Stimulated activated CD8-positive, alpha-beta memory T cell treated with anti-CD3 and anti-CD28 coated beads, Interleukin-7, amount 100 ng/mL, for 48 hours (primary cell): ENCODE data around the gene OGFR.

ENCODE experiments used
- DNase-seq, 2 donors: peaks; one replicate each; pipeline ENCODE4 v3.0.0-alpha.2; 2020; ENCODE audit warnings: low read depth in 1 of 2; ENCODE audit errors: extremely low read depth in 1 of 2

OGFR gene

GRCh38 chr20:62804627-62805154 lies at the start of gene OGFR:
TSS of gene OGFR (plus strand) at chr20:62804835. CDS start at chr20:62804860, 25 bp downstream.
- peak; percentile 46 to 47 for DNase-seq

DNA sequence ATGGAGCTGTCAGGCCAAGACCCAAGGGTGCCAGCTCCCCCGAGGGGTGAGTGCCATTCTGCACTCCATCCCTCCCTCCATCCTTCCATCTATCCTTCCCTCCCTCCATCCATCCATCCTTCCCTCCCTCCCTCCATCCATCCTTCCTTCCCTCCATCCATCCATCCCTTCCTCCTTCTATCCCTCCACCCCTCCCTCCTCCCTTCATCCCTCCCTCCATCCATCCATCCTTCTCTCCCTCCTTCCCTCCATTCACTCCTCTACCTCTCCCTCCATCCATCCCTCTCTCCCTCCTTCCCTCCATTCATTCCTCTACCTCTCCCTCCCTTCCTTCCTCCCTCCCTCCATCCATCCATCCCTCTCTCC lies 49.7 kb upstream of the OGFR start:
- no peak for DNase-seq

GRCh38 chr20:62755817-62756724 lies 48.6 kb upstream of the OGFR start:
- no peak for DNase-seq

- no peak for DNase-seq
These were observed 46.3 kb upstream of the OGFR start for GRCh38 chr20:62758226-62758912.

DNA sequence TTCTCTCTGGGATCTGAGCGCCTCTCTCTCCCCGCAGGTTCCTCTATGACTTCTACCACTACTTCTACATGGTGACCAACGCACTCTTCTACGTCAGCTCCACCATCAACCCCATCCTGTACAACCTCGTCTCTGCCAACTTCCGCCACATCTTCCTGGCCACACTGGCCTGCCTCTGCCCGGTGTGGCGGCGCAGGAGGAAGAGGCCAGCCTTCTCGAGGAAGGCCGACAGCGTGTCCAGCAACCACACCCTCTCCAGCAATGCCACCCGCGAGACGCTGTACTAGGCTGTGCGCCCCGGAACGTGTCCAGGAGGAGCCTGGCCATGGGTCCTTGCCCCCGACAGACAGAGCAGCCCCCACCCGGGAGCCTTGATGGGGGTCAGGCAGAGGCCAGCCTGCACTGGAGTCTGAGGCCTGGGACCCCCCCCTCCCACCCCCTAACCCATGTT lies 44.6 kb upstream of the OGFR start:
- DNase-seq: no peak

GRCh38 chr20:62760471-62760855 lies 44.2 kb upstream of the OGFR start:
- no peak for DNase-seq

DNA sequence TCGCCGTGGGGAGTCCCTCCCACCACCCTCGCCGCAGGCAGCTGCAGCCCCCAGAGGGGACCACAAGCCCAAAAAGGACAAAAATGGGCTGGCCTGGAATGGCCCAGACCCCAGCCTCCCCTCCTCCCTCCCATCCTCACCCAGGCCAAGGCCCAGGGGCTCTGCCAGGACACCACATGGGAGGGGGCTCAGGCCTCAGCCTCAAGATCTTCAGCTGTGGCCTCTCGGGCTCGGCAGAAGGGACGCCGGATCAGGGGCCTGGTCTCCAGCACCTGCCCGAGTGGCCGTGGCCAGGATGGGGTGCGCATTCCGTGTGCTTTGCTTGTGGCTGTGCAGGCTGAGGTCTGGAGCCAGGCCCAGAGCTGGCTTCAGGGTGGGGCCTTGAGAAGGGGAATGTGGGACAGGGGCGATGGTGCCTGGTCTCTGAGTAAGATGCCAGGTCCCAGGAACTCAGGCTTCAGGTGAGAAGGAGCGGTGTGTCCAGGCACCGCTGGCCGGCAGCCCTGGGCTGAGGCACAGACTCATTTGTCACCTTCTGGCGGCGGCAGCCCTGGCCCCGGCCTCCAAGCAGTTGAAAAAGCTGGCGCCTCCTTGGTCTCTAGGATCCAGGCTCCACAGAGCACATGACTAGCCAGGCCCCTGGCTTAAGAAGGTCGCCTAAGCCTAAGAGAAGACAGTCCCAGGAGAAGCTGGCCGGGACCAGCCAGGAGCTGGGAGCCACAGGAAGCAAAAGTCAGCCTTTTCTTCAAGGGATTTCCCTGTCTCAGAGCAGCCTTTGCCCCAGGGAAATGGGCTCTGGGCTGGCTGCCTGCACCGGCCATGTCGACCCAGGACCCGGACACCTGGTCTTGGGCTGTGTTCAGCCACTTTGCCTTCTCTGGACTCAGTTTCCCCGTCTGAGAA lies 43.5 kb upstream of the OGFR start:
- no peak for DNase-seq

DNA sequence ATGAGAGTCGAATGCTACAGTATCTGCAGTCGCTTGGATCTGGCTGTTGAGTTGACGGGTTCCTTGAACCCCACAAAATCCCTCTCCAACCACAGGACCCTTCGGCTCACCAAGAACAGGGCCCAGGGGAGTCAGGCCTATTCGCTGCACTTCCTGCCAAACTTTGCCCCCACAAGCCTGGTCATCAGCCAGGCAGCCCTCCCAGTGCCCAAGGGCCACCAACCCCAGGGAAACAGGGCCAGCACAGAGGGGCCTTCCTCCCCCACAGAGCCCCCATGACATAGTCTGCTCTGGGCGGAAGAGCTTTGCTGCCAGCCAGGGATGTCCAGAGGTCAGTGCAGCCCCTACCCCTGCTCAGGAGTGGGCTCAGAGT lies 42.9 kb upstream of the OGFR start:
- no peak for DNase-seq

DNA sequence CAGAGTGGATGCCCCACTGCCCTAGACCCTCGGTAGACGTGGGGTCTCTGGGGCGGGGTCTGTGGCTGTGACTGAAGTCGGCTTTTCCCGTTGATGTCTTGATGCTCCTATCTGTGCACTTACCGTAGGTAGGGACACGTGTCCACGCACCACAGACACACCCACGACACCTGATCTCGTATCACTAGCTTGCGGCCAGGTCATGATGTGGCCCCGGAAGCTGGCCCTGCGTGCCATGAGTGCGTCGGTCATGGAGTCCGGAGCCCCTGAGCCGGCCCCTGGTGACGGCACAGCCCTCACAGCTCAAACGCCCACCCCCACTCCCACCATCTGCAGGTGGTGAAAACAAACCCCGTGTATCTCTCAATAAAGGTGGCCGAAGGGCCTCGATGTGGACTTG lies 42.3 kb upstream of the OGFR start:
- DNase-seq: no peak

GRCh38 chr20:62762801-62763368 lies 41.8 kb upstream of the OGFR start:
- no peak for DNase-seq

DNA sequence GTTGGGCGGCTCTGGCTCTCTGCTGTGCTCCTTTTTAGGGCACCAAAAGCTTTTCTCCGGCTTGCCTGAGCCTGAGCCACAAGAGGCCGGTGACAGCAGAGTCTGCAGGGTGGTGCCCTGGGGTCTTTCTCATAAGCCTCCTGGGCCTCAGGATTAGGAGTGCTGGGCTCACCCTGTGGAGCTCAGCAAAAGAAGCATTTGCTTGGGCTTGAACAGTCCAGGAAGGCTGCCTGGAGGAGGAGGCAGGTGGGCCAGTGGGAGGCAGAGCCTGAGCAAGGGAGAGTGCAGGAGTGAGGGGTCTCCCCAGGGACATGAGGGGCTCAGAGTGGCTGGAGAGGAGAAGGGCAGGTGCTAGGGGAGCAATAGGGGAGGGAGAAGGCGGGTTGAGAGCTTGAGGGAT lies 41.2 kb upstream of the OGFR start:
- DNase-seq: no peak

- DNase-seq: no peak
These were observed 40.3 kb upstream of the OGFR start for GRCh38 chr20:62764156-62764935.

GRCh38 chr20:62765021-62765420 lies 39.6 kb upstream of the OGFR start:
- DNase-seq: no peak

- no peak for DNase-seq
These were observed 39.1 kb upstream of the OGFR start for GRCh38 chr20:62765432-62766070.

DNA sequence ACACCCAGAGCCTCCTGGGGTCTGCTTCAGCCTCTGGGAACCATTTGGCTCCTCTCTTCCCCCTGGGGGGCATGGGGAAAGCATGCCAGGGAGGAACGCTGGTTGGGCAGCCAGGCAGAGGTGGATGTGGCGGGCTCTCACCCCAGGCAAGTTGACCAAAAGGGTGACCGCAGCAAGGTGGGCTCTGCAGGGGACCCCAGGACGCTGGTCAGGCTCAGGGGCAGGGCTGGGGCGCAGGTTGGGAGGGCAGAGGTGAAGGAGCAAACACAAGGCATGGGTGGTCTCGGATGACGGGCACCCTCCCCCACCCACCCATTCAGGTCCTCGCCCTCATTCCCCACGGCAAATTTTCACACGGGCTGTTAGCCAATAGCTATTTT lies 38.6 kb upstream of the OGFR start:
- no peak for DNase-seq

DNA sequence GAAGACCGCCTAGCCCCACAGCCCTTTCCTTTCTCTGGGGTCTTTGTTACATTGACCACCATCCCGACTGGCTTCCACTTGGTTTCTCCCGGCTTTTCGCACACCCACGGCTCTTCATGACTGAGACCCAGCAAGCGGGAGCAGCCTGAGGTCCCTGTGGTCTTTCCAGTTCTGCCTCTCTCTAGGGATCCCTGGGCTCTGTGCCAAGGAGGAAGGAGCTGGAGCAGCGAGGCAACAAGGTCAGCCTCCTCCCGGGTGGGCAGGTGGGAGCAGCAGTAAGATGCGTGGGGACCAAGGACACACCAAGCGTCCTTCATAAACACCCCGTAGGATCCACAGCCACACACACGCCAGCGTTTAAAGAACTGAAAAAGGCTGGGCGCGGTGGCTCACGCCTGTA lies 37.9 kb upstream of the OGFR start:
- no peak for DNase-seq

GRCh38 chr20:62768234-62768546 lies 36.4 kb upstream of the OGFR start:
- DNase-seq: no peak

- no peak for DNase-seq
These were observed 35.9 kb upstream of the OGFR start for GRCh38 chr20:62768551-62769287.
